LNCAP (cell line): ENCODE data around the gene TRIM17.

Experiments
- CTCF ChIP-seq: fragments of 450-650 bp; IDR thresholded peaks from 2 replicates; pipeline ENCODE4 v1.5.1; 2017; ENCODE audit warnings: mild to moderate bottlenecking

The TRIM17 gene

GRCh38 chr1:228366062-228366865 is 50.4 kb downstream of the TRIM17 start:
- TF ChIP-seq CTCF = no peak

- TF ChIP-seq CTCF = no peak
Measured at GRCh38 chr1:228365271-228366061, 51.2 kb downstream of the TRIM17 start.

GRCh38 chr1:228364706-228365213 is 51.9 kb downstream of the TRIM17 start:
- no peak for TF ChIP-seq CTCF

GRCh38 chr1:228364068-228364705 is 52.5 kb downstream of the TRIM17 start:
- no peak for TF ChIP-seq CTCF

- no peak for TF ChIP-seq CTCF
Measured at GRCh38 chr1:228363686-228364067, 53.0 kb downstream of the TRIM17 start.

GRCh38 chr1:228362884-228363450 is 53.7 kb downstream of the TRIM17 start:
- TF ChIP-seq CTCF = no peak
